GM12872 (cell line): ENCODE data around the gene ASS1.

Experiments used
- TF ChIP-seq, protein P1 (sequence below): IDR thresholded peaks from 3 replicates; pipeline ENCODE4 v1.5.1; 2011; ENCODE audit warnings: low read depth, mild to moderate bottlenecking, low read length, moderate library complexity; ENCODE audit not compliant: insufficient read depth

ASS1 gene

GRCh38 chr9:130411566-130411915 is 33.2 kb upstream of the ASS1 start:
- TF ChIP-seq, protein P1, sequence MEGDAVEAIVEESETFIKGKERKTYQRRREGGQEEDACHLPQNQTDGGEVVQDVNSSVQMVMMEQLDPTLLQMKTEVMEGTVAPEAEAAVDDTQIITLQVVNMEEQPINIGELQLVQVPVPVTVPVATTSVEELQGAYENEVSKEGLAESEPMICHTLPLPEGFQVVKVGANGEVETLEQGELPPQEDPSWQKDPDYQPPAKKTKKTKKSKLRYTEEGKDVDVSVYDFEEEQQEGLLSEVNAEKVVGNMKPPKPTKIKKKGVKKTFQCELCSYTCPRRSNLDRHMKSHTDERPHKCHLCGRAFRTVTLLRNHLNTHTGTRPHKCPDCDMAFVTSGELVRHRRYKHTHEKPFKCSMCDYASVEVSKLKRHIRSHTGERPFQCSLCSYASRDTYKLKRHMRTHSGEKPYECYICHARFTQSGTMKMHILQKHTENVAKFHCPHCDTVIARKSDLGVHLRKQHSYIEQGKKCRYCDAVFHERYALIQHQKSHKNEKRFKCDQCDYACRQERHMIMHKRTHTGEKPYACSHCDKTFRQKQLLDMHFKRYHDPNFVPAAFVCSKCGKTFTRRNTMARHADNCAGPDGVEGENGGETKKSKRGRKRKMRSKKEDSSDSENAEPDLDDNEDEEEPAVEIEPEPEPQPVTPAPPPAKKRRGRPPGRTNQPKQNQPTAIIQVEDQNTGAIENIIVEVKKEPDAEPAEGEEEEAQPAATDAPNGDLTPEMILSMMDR, result no peak

DNA sequence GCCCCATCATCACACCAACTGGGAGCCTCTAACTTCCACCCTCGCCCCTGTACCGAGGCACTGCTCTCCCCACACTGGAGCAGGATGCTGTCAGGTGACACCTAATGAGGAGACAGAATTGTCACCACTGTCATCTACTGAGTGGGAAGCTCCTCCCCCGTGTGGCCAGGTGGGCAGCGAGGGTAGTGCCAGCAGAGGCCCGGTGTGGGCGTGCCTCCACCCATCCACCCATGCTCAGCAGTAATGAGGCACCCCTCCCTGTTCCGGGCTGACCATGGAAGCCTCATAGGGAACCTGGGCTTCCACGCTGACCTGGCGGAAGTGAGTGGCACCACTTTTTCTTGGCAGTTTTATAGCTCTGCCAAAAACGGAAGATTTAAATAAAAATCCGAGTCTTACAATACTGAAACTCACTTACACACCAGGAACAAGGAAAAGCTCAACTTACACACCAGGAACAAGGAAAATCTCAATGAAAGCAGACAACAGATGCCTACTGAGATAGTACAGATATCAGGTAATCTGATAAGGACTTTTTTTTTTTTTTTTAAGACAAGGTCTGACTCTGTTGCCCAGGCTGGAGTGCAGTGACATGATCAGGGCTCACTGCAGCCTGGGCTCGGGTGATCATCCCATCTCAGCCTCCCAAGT is 30.6 kb upstream of the ASS1 start:
- TF ChIP-seq, protein P1, result no peak

- TF ChIP-seq, protein P1, result no peak
Measured at GRCh38 chr9:130414910-130415746, 29.6 kb upstream of the ASS1 start.

DNA sequence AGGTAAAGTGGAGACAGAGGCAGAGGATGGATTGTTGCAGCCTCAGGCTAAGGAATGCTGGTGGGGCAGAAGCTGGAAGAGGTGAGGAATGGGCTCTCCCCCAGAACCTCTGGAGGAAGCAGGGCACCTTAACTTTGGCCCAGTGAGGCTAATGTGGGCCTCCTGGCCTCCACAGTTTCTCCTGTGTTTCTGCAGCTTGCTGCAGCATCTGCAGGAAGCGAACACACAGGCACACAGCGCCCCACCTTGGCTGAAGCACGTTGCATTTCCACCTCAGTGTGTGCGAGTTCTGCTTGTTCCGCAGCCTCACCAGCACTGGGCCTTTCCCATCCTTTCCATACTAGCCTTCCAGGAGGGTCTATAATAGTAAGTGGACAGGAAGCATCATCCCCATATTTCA is 27.2 kb upstream of the ASS1 start:
- TF ChIP-seq, protein P1, result peak; percentile 39; the same call in 1 of the 3 replicates

DNA sequence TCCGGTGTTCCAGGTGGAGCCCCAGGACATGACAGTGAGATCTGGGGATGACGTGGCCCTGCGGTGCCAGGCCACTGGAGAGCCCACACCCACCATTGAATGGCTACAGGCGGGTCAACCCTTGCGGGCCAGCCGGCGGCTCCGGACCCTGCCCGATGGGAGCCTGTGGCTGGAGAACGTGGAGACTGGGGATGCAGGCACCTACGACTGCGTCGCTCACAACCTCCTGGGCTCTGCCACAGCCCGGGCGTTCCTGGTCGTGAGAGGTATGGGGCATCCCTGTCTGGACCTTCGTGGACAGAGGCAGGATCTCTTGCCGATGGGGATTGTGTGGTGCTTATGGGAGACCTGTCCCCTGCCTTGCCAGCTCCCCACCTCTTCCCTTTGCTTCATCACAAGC is 26.0 kb upstream of the ASS1 start:
- TF ChIP-seq, protein P1, result no peak

DNA sequence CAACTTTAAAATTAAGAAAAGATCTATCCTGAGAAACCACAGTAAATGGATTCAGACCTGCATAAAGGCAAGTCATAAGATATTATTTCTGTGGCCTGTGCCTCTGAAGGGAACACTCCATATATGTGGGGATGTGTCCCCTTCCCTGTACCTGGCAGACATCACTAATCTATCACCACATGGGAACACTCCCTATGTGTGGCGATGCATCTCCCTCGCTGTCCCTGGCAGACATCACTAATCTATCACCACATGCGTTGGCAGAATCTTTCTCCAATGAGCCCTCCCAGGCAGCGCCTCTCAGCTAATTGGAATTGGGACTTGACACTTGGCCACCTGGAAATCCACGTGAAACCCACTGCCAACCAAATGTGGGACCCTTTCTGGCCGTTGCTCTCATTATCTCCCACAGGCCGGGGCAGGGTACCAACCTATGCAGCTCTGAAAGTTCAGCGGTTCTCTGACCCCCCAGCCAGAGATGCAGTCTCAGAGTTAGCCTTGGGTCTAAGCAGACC is 25.2 kb upstream of the ASS1 start:
- TF ChIP-seq, protein P1, result no peak

DNA sequence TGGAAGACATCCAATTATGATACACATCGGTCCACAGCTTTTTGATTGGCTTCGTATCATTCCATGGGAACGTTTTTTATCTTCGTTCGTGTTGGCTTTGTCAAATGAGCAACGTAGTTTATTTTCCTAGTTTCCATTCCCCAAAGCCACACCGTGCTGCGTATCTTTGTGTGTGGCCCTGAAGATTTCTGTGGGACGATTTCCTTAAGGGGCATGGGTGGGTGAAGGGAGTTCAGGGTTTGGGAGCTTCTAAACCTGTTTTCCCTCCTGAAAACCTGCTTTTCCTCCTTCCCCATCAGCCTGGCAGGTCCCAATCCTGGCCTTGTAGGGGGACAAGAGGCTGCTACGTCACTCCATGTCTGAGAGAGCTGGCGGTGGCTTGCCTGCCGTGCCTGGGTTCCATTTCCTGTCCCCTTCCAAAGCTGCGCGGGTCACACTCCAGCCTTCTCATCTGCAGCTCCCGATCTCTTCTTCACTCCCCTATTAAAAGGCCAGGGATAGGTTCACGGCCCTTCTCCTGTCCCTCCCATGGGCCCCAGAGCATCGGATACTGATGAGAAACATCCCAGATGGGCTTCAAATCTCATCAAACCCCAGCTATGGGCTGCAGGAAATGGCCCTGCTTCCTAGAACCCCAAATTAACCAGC is 23.5 kb upstream of the ASS1 start:
- TF ChIP-seq, protein P1, result no peak
